ENCODE data around the gene ANKRD39.
"Not testable (repeated sequence)": the region's sequence is repeated elsewhere in the genome, so short reads cannot be mapped to it uniquely, and the experiment has no call there.

Gene ANKRD39

GRCh38 chr2:96808176-96808837 lies 49.5 kb downstream of the ANKRD39 start:
- DNase-seq (ENCODE audit: low read depth): no peak

GRCh38 chr2:96807127-96807471 lies 50.7 kb downstream of the ANKRD39 start:
- no peak for DNase-seq (ENCODE audit: low read depth)

DNA sequence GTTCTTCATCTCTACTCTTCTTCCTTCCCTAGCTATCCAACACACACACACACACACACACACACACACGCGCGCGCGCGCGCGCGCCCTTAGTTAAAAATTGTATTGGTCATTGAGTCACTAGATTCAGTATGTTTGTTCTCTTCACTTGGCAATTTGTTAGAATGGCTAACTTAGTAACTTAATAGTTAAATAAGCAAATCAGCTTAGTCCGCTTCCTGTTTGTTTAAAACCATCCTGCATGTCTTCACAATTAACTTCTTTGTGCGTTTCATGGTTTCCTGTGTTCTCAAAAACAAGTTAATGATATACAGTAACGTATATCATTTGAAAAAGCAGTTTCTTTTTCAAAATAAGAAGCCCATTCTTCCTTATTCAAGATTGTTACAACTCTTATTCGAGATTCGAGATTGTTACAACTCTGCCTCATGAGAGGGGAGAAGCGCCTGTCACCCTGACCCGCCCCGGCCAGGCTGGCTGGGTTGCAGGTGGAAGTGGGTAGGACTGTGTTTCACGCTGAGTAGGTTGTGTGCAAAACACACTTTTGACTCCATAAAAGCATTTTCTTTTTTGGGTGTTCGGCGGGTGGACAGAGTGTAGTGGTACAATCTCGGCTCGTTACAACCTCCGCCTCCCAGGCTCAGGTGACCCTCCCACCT lies 51.2 kb downstream of the ANKRD39 start:
- DNase-seq (ENCODE audit: low read depth): peak; percentile 29

GRCh38 chr2:96805946-96806345 lies 51.9 kb downstream of the ANKRD39 start:
- DNase-seq (ENCODE audit: low read depth): not testable (repeated sequence)

GRCh38 chr2:96804986-96805385 lies 52.8 kb downstream of the ANKRD39 start:
- no peak for DNase-seq (ENCODE audit: low read depth)

- DNase-seq (ENCODE audit: low read depth): no peak
Observed at GRCh38 chr2:96802721-96803120, 55.1 kb downstream of the ANKRD39 start.

GRCh38 chr2:96801786-96802595 lies 55.8 kb downstream of the ANKRD39 start:
- DNase-seq (ENCODE audit: low read depth): peak; percentile 22

DNA sequence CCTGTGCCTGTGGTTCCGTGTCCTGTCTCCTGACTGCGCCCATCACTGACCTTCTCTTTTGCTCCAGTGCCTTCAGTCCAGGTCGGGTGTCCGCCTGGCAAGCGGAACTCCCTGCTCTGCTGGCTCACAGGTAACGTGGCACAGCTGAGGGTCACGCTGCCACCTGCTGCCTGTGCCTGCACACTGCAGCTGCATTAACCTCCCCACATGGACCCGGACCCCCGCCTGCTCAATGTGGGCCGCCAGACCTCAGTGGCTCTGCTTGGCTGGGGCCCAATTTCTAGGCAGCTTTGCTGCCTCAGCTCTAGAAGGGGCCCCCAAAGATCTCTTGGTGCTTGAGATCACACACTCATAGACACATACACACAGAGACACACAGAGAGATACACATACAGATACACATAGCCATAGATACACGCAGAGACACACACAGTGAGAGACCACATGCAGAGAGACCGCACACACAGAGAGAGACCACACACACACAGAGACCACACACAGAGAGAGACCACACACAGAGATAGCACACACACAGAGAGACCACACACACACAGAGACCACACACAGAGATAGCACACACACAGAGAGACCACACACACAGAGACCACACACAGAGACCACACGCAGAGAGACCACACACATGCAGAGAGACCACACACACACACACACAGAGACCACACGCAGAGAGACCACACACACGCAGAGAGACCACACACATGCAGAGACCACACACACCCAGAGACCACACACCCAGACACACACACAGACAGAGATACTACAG lies 56.6 kb downstream of the ANKRD39 start:
- peak; percentile 63 for DNase-seq (ENCODE audit: low read depth)

- no peak for DNase-seq (ENCODE audit: low read depth)
Observed at GRCh38 chr2:96800061-96801004, 57.5 kb downstream of the ANKRD39 start.

GRCh38 chr2:96799623-96799935 lies 58.2 kb downstream of the ANKRD39 start:
- no peak for DNase-seq (ENCODE audit: low read depth)

DNA sequence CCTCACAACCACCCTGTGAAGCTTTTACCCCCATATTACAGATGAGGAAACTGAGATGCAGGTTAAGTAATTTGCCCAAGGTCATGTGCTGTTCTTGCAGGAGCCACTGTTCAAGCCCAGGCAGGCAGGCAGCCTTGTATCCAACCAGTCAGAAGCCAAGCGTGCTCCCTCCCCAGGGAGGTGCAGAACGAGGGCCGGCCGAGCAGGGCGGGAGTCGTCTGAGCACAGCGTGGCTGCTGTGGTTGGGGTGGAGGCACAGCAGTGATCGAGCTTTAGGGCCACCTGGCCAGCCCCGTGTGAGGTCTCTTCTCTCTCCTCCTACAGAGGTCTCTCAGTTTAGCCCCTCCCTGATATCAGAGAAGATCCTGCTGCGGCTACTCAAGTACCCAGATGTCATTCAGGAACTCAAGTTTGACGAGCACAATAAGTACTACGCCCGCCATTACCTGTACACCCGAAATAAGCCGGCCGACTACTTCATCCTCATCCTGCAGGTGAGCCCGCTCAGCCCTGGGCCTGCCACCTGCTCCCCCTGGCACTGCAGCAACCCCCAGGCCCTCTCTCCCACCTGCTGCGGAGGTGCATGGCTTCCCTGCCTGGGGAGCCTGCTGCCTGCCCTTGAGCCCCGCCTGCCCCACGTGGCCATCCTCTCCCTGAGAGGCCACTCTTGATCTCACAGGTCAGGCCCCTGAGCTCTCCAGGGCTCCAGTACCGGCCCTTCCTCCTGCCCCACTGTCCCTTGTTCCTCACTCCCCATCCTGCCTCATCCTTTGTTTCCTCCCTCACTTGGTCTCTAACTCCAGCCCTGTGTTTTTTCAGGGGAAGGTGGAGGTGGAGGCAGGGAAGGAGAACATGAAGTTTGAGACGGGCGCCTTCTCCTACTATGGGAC lies 58.8 kb downstream of the ANKRD39 start:
- DNase-seq (ENCODE audit: low read depth): no peak
